Gastrocnemius medialis (tissue), 4 donors: ENCODE data around the gene MCMBP. TPM values are rescaled to one million over a fixed set of nuclear protein-coding genes. Genes with fewer than 3 reads are reported as not detected.

ENCODE experiments used
- ATAC-seq, 2 donors: fragments of 150-250 bp; one replicate each; pipeline ENCODE4 v1.9.1; 2016
- DNase-seq, 2 donors: peaks; one replicate each; pipeline ENCODE4 v3.0.0-alpha.2; 2019
- H3K27ac ChIP-seq, 4 donors: fragments of 200-600 bp; sonication (generic); 1 replicate in 1 of 4; 2 replicates in 3 of 4; pipeline ENCODE4 v1.5.1; 2016 to 2018; ENCODE audit warnings: mild to moderate bottlenecking in 2 of 4, moderate library complexity in 1 of 4
- H3K27me3 ChIP-seq, 3 donors: fragments of 200-600 bp; sonication (generic) in 2 of 3; 1 replicate in 1 of 3; 2 replicates in 2 of 3; pipeline versions ENCODE4 v1.5.1 to v1.6.0; 2016 to 2019; ENCODE audit warnings: mild to moderate bottlenecking in 1 of 3, moderate library complexity in 1 of 3
- H3K36me3 ChIP-seq, 2 donors: fragments of 200-600 bp; sonication (generic) in 1 of 2; one replicate each; pipeline ENCODE4 v1.5.1; 2017 to 2018
- H3K4me1 ChIP-seq, 2 donors: fragments of 200-600 bp; sonication (generic) in 1 of 2; one replicate each; pipeline ENCODE4 v1.5.1; 2016 to 2017; ENCODE audit warnings: mild to moderate bottlenecking in 2 of 2
- H3K4me3 ChIP-seq, 4 donors: fragments of 200-600 bp; sonication (generic) in 3 of 4; 1 replicate in 1 of 4; 2 replicates in 3 of 4; pipeline ENCODE4 v1.5.1; 2016 to 2019; ENCODE audit warnings: mild to moderate bottlenecking in 2 of 4
- H3K9me3 ChIP-seq, 3 donors: fragments of 200-600 bp; sonication (generic) in 2 of 3; 1 replicate in 1 of 3; 2 replicates in 2 of 3; pipeline ENCODE4 v1.5.1; 2016 to 2019
- CTCF ChIP-seq, 5 experiments: fragments of 450-650 bp in 3 of 5; fragments of 200-600 bp in 2 of 5; sonication (generic) in 2 of 5; IDR thresholded peaks in 4 of 5; conservative IDR thresholded peaks in 1 of 5; 1 replicate in 4 of 5; 2 replicates in 1 of 5; pipeline ENCODE4 v1.5.1; 2016 to 2019; ENCODE audit warnings: antibody characterized with exemption in 5 of 5, mild to moderate bottlenecking in 3 of 5, moderate library complexity in 3 of 5
- POLR2A ChIP-seq, 2 donors: fragments of 450-650 bp; IDR thresholded peaks; one replicate each; pipeline ENCODE4 v1.6.1; 2017; ENCODE audit warnings: antibody characterized with exemption in 2 of 2, mild to moderate bottlenecking in 2 of 2, moderate library complexity in 2 of 2
- in situ Hi-C, 4 donors: fragments of 200-750 bp; cut with MboI; loops; one replicate each; pipeline versions ENCODE4 v1.15.0 to v1.8.0; 2017; ENCODE audit warnings: low sequenced_read_pairs in 4 of 4
- intact Hi-C: fragments of 100-400 bp; cut with DNase I; formaldehyde crosslinking; loops from one replicate; pipeline ENCODE4 v1.15.1; 2023; ENCODE audit warnings: low total_unique reads
- total RNA-seq, 4 donors: library from RNA; depleted of rRNA; stranded (reverse); fragments of >200 nt; gene quantifications; one replicate each; pipeline versions ENCODE4 v1.1.0 to v1.2.3, GENCODE V29; 2016

MCMBP gene
- total RNA-seq, 4 donors from 2014 or later: 28.1 to 43.6 (median 33.2) TPM

- TF ChIP-seq POLR2A (IDR thresholded peaks at IDR 0.05): no peak
- in situ Hi-C loops: no loop called here
- Histone ChIP-seq H3K36me3 (no peaks in the 10 kb centered on the region), H3K4me3 (no peak overlapping the region), H3K9me3 (no peaks in the 10 kb centered on the region), H3K27ac (no peak overlapping the region), H3K27me3 (no peaks in the 10 kb centered on the region), H3K4me1 (peaks cover 13 to 14% of the 10 kb centered on the region in 2 donors)
- intact Hi-C loops: no loop called here
- ATAC-seq (no peak), DNase-seq (no peak)
These were observed 88.1 kb downstream of the MCMBP start for GRCh38 chr10:119784340-119785067.

- in situ Hi-C loops: no loop called here
- intact Hi-C loops: no loop called here
- no peak for TF ChIP-seq POLR2A (IDR thresholded peaks at IDR 0.05)
- TF ChIP-seq CTCF (IDR thresholded peaks at IDR 0.05 in 4 of 5, conservative IDR thresholded peaks at IDR 0.05 in 1 of 5): no peak
These were observed 89.0 kb downstream of the MCMBP start for GRCh38 chr10:119783665-119784027.

GRCh38 chr10:119782981-119783664 lies 89.5 kb downstream of the MCMBP start:
- Histone ChIP-seq H3K9me3 (no peaks in the 10 kb centered on the region), H3K36me3 (no peaks in the 10 kb centered on the region), H3K27me3 (no peaks in the 10 kb centered on the region), H3K27ac (no peak overlapping the region), H3K4me3 (no peak overlapping the region), H3K4me1 (peaks cover 13 to 14% of the 10 kb centered on the region in 2 donors)
- no peak for TF ChIP-seq POLR2A (IDR thresholded peaks at IDR 0.05)
- TF ChIP-seq CTCF (IDR thresholded peaks at IDR 0.05 in 4 of 5, conservative IDR thresholded peaks at IDR 0.05 in 1 of 5): no peak
- intact Hi-C loops (no loop called here), in situ Hi-C loops (no loop called here)
- no peak for ATAC-seq
- no peak for DNase-seq

More at GRCh38 chr10:119783665-119784027, 89.0 kb downstream of the MCMBP start:
- no peak for ATAC-seq
- H3K4me3 ChIP-seq: no peak overlapping the region
- peaks cover 13 to 14% of the 10 kb centered on the region in 2 donors for H3K4me1 ChIP-seq
- no peak for DNase-seq
- H3K9me3 ChIP-seq: no peaks in the 10 kb centered on the region
- H3K27ac ChIP-seq: no peak overlapping the region
- H3K36me3 ChIP-seq: no peaks in the 10 kb centered on the region
- H3K27me3 ChIP-seq: no peaks in the 10 kb centered on the region

GRCh38 chr10:119781498-119781897 lies 91.1 kb downstream of the MCMBP start:
- Histone ChIP-seq H3K36me3 (no peaks in the 10 kb centered on the region), H3K27me3 (no peaks in the 10 kb centered on the region), H3K27ac (no peak overlapping the region), H3K4me1 (peaks cover 13% of the 10 kb centered on the region in 2 donors), H3K4me3 (no peak overlapping the region), H3K9me3 (no peaks in the 10 kb centered on the region)
- TF ChIP-seq CTCF (IDR thresholded peaks at IDR 0.05 in 4 of 5, conservative IDR thresholded peaks at IDR 0.05 in 1 of 5): no peak
- DNase-seq (no peak), ATAC-seq (no peak)
- intact Hi-C loops: no loop called here
- in situ Hi-C loops: no loop called here

- Histone ChIP-seq H3K27me3 (no peaks in the 10 kb centered on the region), H3K27ac (no peak overlapping the region), H3K4me3 (no peak overlapping the region), H3K4me1 (peaks cover 8 to 13% of the 10 kb centered on the region in 2 donors), H3K36me3 (no peaks in the 10 kb centered on the region), H3K9me3 (no peaks in the 10 kb centered on the region)
- intact Hi-C loops (no loop called here), in situ Hi-C loops (no loop called here)
- TF ChIP-seq CTCF (IDR thresholded peaks at IDR 0.05 in 4 of 5, conservative IDR thresholded peaks at IDR 0.05 in 1 of 5): no peak
- TF ChIP-seq POLR2A (IDR thresholded peaks at IDR 0.05): no peak
- no peak for ATAC-seq
- no peak for DNase-seq
These were observed 91.7 kb downstream of the MCMBP start for GRCh38 chr10:119780879-119781480.
